Measurements from ENCODE around the gene ZNRF1. TPM values are rescaled to one million over a fixed set of nuclear protein-coding genes. Genes with fewer than 3 reads are reported as not detected.

Gene ZNRF1
- polyA plus RNA-seq, 1 experiment = 36.5 TPM

DNA sequence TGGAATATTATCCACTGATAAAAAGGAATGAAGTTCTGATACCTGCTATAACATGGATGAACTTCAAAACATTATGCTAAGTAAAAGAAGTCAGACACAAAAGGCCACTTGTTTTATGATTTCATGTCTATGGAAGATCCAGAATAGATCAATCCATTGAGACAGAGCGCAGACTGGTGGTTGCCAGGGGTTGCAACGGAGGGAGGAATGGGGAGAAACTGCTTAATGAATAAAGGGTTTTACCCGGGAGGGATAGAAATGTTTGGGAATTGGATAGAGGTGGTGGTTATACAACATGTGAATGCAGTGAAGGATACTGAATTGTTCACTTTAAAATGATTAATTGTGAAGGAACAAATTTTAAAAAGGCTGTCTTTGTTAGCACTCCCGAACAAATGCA, 44.1 kb upstream of the ZNRF1 start:
- TF ChIP-seq, protein P1, sequence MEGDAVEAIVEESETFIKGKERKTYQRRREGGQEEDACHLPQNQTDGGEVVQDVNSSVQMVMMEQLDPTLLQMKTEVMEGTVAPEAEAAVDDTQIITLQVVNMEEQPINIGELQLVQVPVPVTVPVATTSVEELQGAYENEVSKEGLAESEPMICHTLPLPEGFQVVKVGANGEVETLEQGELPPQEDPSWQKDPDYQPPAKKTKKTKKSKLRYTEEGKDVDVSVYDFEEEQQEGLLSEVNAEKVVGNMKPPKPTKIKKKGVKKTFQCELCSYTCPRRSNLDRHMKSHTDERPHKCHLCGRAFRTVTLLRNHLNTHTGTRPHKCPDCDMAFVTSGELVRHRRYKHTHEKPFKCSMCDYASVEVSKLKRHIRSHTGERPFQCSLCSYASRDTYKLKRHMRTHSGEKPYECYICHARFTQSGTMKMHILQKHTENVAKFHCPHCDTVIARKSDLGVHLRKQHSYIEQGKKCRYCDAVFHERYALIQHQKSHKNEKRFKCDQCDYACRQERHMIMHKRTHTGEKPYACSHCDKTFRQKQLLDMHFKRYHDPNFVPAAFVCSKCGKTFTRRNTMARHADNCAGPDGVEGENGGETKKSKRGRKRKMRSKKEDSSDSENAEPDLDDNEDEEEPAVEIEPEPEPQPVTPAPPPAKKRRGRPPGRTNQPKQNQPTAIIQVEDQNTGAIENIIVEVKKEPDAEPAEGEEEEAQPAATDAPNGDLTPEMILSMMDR (IDR thresholded peaks at IDR 0.05; ENCODE audit: low read depth, low read length) = no peak
- H3K9me3 ChIP-seq (ENCODE audit: control insufficient read depth, insufficient read depth, low read length) = no peaks in the 10 kb centered on the region
- CTCF ChIA-PET = no interaction called here
- POLR2A ChIA-PET = no interaction called here
- H3K27ac ChIP-seq (ENCODE audit: low read depth, low read length) = no peak overlapping the region
- H3K27me3 ChIP-seq (ENCODE audit: control insufficient read depth, insufficient read depth, low read length) = no peaks in the 10 kb centered on the region
- no peak for DNase-seq (ENCODE audit: low read depth, low spot score)
- no peak overlapping the region for H3K4me3 ChIP-seq (ENCODE audit: low read depth, low read length)

DNA sequence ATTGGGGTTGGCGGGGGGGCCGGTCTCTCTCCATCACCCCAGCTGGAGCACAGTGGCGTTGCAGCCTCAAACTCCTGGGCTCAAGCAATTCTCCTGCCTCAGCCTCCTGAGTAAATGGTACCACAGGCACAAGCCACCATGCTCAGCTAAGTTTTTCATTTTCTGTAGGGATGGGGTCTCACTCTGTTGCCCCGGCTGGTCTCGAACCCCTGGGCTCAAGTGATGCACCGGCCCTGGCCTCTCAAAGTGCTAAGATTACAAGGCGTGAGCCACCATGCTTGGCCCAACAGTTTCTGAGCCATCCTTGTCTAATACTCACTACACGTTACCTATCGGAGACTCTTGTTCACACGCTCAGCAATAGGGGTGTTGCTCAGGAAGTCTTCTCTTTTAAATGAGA, 25.5 kb upstream of the ZNRF1 start:
- no peak overlapping the region for H3K27ac ChIP-seq (ENCODE audit: low read depth, low read length)
- H3K9me3 ChIP-seq (ENCODE audit: control insufficient read depth, insufficient read depth, low read length) = no peaks in the 10 kb centered on the region
- TF ChIP-seq, protein P1 (IDR thresholded peaks at IDR 0.05; ENCODE audit: low read depth, low read length) = no peak
- H3K27me3 ChIP-seq (ENCODE audit: control insufficient read depth, insufficient read depth, low read length) = no peaks in the 10 kb centered on the region
- H3K4me3 ChIP-seq (ENCODE audit: low read depth, low read length) = no peak overlapping the region
- ChIA-PET CTCF (no interaction called here), POLR2A (no interaction called here)
- no peak for DNase-seq (ENCODE audit: low read depth, low spot score)

DNA sequence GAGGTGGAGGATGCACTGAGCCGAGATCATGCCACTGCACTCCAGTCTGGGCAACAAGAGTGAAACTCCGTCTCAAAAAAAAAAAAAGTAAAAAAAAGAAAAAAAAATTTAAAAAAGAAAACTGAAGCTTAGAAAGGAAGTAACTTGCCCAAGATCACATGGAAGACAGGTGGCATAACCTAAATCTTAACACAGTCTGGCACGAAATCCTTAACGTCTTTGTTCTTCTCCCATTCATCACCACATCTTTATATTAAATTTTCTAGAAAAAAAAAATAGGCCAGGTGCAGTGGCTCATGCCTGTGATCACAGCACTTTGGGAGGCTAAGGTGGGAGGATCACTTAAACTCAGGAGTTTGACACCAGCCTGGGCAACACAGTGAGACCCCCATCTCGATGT, 23.2 kb upstream of the ZNRF1 start:
- Histone ChIP-seq H3K27me3 (ENCODE audit: control insufficient read depth, insufficient read depth, low read length) (no peaks in the 10 kb centered on the region), H3K27ac (ENCODE audit: low read depth, low read length) (no peak overlapping the region), H3K9me3 (ENCODE audit: control insufficient read depth, insufficient read depth, low read length) (no peaks in the 10 kb centered on the region), H3K4me3 (ENCODE audit: low read depth, low read length) (no peak overlapping the region)
- ChIA-PET CTCF (interaction anchor here (0.6 kb wide), 1 partner anchor 23 kb away, joined by 3 read pairs; the partner anchor contains the start of gene ZNRF1), POLR2A (no interaction called here)
- no peak for DNase-seq (ENCODE audit: low read depth, low spot score)
- TF ChIP-seq, protein P1 (IDR thresholded peaks at IDR 0.05; ENCODE audit: low read depth, low read length) = no peak

DNA sequence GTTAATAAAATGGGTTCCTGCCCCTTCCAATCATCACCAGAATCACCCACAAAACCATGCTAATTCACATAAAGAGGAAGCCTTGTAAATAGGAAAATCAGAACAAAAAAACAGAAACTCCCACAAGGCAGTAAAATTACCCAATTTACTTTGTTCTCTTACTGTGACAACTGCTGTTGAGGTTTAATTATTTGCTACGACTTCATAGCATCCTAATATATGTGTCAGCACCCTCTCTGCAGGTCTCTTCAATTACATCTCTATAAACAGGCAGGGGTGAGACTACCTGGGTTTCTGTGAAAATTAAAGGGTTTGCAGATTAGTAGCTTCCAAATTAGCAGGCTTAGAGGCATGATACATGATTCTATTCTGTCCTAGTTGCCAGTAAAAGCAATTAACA, 16.6 kb upstream of the ZNRF1 start:
- Histone ChIP-seq H3K9me3 (ENCODE audit: control insufficient read depth, insufficient read depth, low read length) (peaks cover 4% of the 10 kb centered on the region; the same call in 1 of the 2 replicates), H3K27me3 (ENCODE audit: control insufficient read depth, insufficient read depth, low read length) (no peaks in the 10 kb centered on the region), H3K4me3 (ENCODE audit: low read depth, low read length) (no peak overlapping the region), H3K27ac (ENCODE audit: low read depth, low read length) (no peak overlapping the region)
- DNase-seq (ENCODE audit: low read depth, low spot score) = no peak
- CTCF ChIA-PET = interaction anchor here (0.9 to 2.0 kb wide), 2 partner anchors 16 to 129 kb away, joined by 6 to 13 read pairs; no protein-coding TSS in a partner anchor
- POLR2A ChIA-PET = no interaction called here
- TF ChIP-seq, protein P1 (IDR thresholded peaks at IDR 0.05; ENCODE audit: low read depth, low read length) = no peak

- DNase-seq (ENCODE audit: low read depth, low spot score) = no peak
- ChIA-PET CTCF (interaction anchor here (0.6 to 1.9 kb wide), 5 partner anchors 14 to 128 kb away, joined by 3 to 12 read pairs (median 6); partner anchors contain the start of gene ZNRF1), POLR2A (interaction anchor here (1.2 to 1.9 kb wide), 2 partner anchors 96 to 127 kb away, joined by 3 to 10 read pairs; no protein-coding TSS in a partner anchor)
- Histone ChIP-seq H3K27ac (ENCODE audit: low read depth, low read length) (no peak overlapping the region), H3K27me3 (ENCODE audit: control insufficient read depth, insufficient read depth, low read length) (no peaks in the 10 kb centered on the region), H3K4me3 (ENCODE audit: low read depth, low read length) (peak overlapping the region; percentile 97), H3K9me3 (ENCODE audit: control insufficient read depth, insufficient read depth, low read length) (peaks cover 4% of the 10 kb centered on the region; the same call in 1 of the 2 replicates)
- TF ChIP-seq, protein P1 (IDR thresholded peaks at IDR 0.05; ENCODE audit: low read depth, low read length) = no peak
Observed at GRCh38 chr16:74984194-74984528, 14.7 kb upstream of the ZNRF1 start.

Measured in AG04450 (cell line).